ENCODE measurements around the gene GMPS. TPM values are rescaled to one million over a fixed set of nuclear protein-coding genes. Genes with fewer than 3 reads are reported as not detected.

The GMPS gene
- total RNA-seq, 1 experiment from 2014 or later: 43.3 TPM

DNA sequence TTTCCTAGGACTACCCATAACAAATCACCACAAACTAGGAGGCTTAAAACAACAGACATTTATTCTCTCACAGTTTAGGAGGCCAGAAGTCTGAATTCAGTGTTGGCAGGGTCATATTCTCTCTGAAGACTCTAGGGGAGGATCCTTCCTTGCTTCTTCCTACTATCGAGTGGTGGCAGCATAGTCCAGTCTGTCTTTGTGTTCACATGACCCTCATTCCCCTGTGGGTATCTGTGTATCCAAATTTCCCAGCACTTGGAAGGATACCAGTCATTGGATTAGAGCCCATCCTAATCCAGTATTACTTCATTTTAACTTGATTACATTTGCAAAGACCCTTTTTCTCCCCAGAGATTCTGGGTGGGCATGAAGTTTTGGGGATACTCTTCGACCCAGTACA is 63.8 kb downstream of the GMPS start:
- CTCF ChIA-PET: no interaction called here

DNA sequence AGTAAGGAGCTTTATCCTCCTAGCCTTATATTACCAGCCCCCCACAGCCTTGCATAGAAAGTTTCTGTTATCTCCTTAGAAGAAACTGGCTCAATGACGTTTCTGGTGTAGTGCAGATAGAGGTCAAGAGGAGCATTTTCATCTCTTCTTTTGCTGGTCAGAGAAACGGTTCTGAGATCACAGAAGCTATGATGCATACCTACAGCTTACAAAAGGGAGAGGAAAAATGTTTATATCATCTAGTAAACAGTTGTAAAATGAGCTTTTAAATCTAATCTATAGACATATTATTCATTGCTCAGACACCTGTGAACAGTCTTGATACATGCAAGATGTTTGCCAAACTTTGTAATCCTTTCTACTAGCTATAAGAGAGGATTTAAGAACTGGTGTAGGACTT is 68.0 kb downstream of the GMPS start:
- intact Hi-C loops (cut with micrococcal nuclease): no loop called here
- Histone ChIP-seq H3K79me2 (ENCODE audit: low read length) (no peaks in the 10 kb centered on the region), H4K20me1 (ENCODE audit: low read length) (no peaks in the 10 kb centered on the region), H3K9me2 (replicated peaks; ENCODE audit: low read length) (no peaks in the 10 kb centered on the region), H3K4me3 (ENCODE audit: low read length) (no peak overlapping the region), H3K36me3 (ENCODE audit: low read depth, low read length) (peaks cover 35% of the 10 kb centered on the region; the same call in 1 of the 2 replicates), H3F3A (ENCODE audit: low read length, unreplicated experiment) (no peaks in the 10 kb centered on the region), H3K9me3 (ENCODE audit: low read length) (no peaks in the 10 kb centered on the region), H3K27me3 (ENCODE audit: low read length) (no peaks in the 10 kb centered on the region), H3K27ac (ENCODE audit: low read length) (no peak overlapping the region), H2AFZ (ENCODE audit: low read length) (no peak overlapping the region), H3K4me2 (ENCODE audit: low read length) (no peak overlapping the region), H3K9ac (ENCODE audit: low read length) (no peak overlapping the region), H3K4me1 (ENCODE audit: insufficient read depth, low read length) (no peaks in the 10 kb centered on the region)
- CTCF ChIA-PET: no interaction called here
- BruUV-seq (replicated peaks): no TSS peak
- TF ChIP-seq EZH2 (IDR thresholded peaks at IDR 0.05; ENCODE audit: low read length, unreplicated experiment) (no peak), EZH2phosphoT487 (IDR thresholded peaks at IDR 0.05; ENCODE audit: borderline replicate concordance, low read length) (no peak)
- TF ChIP-seq, protein P1, sequence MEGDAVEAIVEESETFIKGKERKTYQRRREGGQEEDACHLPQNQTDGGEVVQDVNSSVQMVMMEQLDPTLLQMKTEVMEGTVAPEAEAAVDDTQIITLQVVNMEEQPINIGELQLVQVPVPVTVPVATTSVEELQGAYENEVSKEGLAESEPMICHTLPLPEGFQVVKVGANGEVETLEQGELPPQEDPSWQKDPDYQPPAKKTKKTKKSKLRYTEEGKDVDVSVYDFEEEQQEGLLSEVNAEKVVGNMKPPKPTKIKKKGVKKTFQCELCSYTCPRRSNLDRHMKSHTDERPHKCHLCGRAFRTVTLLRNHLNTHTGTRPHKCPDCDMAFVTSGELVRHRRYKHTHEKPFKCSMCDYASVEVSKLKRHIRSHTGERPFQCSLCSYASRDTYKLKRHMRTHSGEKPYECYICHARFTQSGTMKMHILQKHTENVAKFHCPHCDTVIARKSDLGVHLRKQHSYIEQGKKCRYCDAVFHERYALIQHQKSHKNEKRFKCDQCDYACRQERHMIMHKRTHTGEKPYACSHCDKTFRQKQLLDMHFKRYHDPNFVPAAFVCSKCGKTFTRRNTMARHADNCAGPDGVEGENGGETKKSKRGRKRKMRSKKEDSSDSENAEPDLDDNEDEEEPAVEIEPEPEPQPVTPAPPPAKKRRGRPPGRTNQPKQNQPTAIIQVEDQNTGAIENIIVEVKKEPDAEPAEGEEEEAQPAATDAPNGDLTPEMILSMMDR (conservative IDR thresholded peaks at IDR 0.05; ENCODE audit: low read depth, low read length): no peak
- ATAC-seq (no peak), DNase-seq (no peak)
- POLR2A ChIA-PET (ENCODE audit: unreplicated experiment): interaction anchor here (0.7 kb wide), 1 partner anchor 14 kb away, joined by 6 read pairs; no protein-coding TSS in a partner anchor

More for the DNA sequence above, 63.8 kb downstream of the GMPS start:
- no peak overlapping the region for H2AFZ ChIP-seq (ENCODE audit: low read length)
- no peak overlapping the region for H3K27ac ChIP-seq (ENCODE audit: low read length)
- H3K9me2 ChIP-seq (replicated peaks; ENCODE audit: low read length): no peaks in the 10 kb centered on the region
- no peak for DNase-seq
- no peak overlapping the region for H3K4me3 ChIP-seq (ENCODE audit: low read length)
- intact Hi-C loops (cut with micrococcal nuclease): no loop called here
- no peak for ATAC-seq
- H3K4me2 ChIP-seq (ENCODE audit: low read length): no peak overlapping the region
- no peaks in the 10 kb centered on the region for H3K27me3 ChIP-seq (ENCODE audit: low read length)
- H3K36me3 ChIP-seq (ENCODE audit: low read depth, low read length): peaks cover 41% of the 10 kb centered on the region; the same call in 1 of the 2 replicates
- BruUV-seq (replicated peaks): no TSS peak
- H3K9me3 ChIP-seq (ENCODE audit: low read length): no peaks in the 10 kb centered on the region
- POLR2A ChIA-PET (ENCODE audit: unreplicated experiment): no interaction called here
- no peaks in the 10 kb centered on the region for H4K20me1 ChIP-seq (ENCODE audit: low read length)
- no peaks in the 10 kb centered on the region for H3F3A ChIP-seq (ENCODE audit: low read length, unreplicated experiment)
- no peaks in the 10 kb centered on the region for H3K4me1 ChIP-seq (ENCODE audit: insufficient read depth, low read length)
- H3K9ac ChIP-seq (ENCODE audit: low read length): no peak overlapping the region
- TF ChIP-seq EZH2 (IDR thresholded peaks at IDR 0.05; ENCODE audit: low read length, unreplicated experiment) (no peak), EZH2phosphoT487 (IDR thresholded peaks at IDR 0.05; ENCODE audit: borderline replicate concordance, low read length) (no peak)
- TF ChIP-seq, protein P1 (conservative IDR thresholded peaks at IDR 0.05; ENCODE audit: low read depth, low read length): no peak
- no peaks in the 10 kb centered on the region for H3K79me2 ChIP-seq (ENCODE audit: low read length)

DNA sequence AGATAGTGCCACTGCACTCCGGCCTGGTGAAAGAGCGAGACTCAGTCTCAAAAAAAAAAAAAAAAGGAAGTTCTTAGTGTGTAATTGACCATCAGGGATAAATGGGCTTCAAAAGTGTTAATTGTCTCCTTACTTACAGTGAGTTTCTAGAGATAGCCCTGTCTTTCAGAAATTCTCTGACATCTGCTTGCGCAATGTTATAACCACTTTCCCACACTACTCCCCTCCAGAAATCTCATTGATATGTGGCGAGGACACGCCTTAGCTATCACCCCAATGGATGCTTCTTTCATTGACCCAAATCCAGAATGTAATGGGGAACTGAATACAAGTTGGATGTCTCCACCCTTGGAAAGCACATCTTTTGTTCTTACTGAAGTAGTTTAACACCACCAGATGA is 70.9 kb downstream of the GMPS start:
- POLR2A ChIA-PET (ENCODE audit: unreplicated experiment): no interaction called here
- H3K4me2 ChIP-seq (ENCODE audit: low read length): no peak overlapping the region
- TF ChIP-seq, protein P1 (conservative IDR thresholded peaks at IDR 0.05; ENCODE audit: low read depth, low read length): no peak
- TF ChIP-seq EZH2phosphoT487 (IDR thresholded peaks at IDR 0.05; ENCODE audit: borderline replicate concordance, low read length) (no peak), EZH2 (IDR thresholded peaks at IDR 0.05; ENCODE audit: low read length, unreplicated experiment) (no peak)
- H4K20me1 ChIP-seq (ENCODE audit: low read length): no peaks in the 10 kb centered on the region
- H3K9ac ChIP-seq (ENCODE audit: low read length): no peak overlapping the region
- H3K36me3 ChIP-seq (ENCODE audit: low read depth, low read length): peaks cover 22% of the 10 kb centered on the region; the same call in 1 of the 2 replicates
- no peak overlapping the region for H2AFZ ChIP-seq (ENCODE audit: low read length)
- H3K9me3 ChIP-seq (ENCODE audit: low read length): no peaks in the 10 kb centered on the region
- H3K27me3 ChIP-seq (ENCODE audit: low read length): no peaks in the 10 kb centered on the region
- ATAC-seq (no peak), DNase-seq (no peak)
- no peak overlapping the region for H3K27ac ChIP-seq (ENCODE audit: low read length)
- intact Hi-C loops (cut with micrococcal nuclease): no loop called here
- no TSS peak for BruUV-seq (replicated peaks)
- no peaks in the 10 kb centered on the region for H3K9me2 ChIP-seq (replicated peaks; ENCODE audit: low read length)
- no peak overlapping the region for H3K4me3 ChIP-seq (ENCODE audit: low read length)
- no peaks in the 10 kb centered on the region; the same call in 1 of the 2 replicates for H3K4me1 ChIP-seq (ENCODE audit: insufficient read depth, low read length)
- H3K79me2 ChIP-seq (ENCODE audit: low read length): no peaks in the 10 kb centered on the region
- CTCF ChIA-PET: no interaction called here
- H3F3A ChIP-seq (ENCODE audit: low read length, unreplicated experiment): no peaks in the 10 kb centered on the region

All from PC-3 (cell line).